ENCODE measurements around the gene PHIP. TPM values are rescaled to one million over a fixed set of nuclear protein-coding genes. Genes with fewer than 3 reads are reported as not detected.

The PHIP gene
- total RNA-seq, 1 experiment from 2014 or later: 53.6 TPM

GRCh38 chr6:79011940-79012339 is 66.1 kb downstream of the PHIP start:
- Histone ChIP-seq H3K79me2 (ENCODE audit: insufficient read depth, low read length) (no peaks in the 10 kb centered on the region), H2BK15ac (ENCODE audit: low read depth, low read length) (no peak overlapping the region), H3K27me3 (ENCODE audit: insufficient read depth, low read length) (no peaks in the 10 kb centered on the region), H3K4ac (ENCODE audit: low read depth, low read length) (no peak overlapping the region), H4K8ac (replicated peaks; ENCODE audit: insufficient read length, low read depth, low read length) (no peak overlapping the region), H2AFZ (ENCODE audit: low read length) (no peak overlapping the region), H3K79me1 (ENCODE audit: insufficient read depth, low read depth, low read length, poor library complexity, severe bottlenecking) (no peaks in the 10 kb centered on the region), H3K18ac (ENCODE audit: insufficient read length, low read depth, low read length) (no peak overlapping the region), H3K9ac (ENCODE audit: extremely low read depth, insufficient read length, low read length) (no peak overlapping the region), H2BK120ac (ENCODE audit: low read depth, low read length, poor library complexity, severe bottlenecking) (no peak overlapping the region), H2AK5ac (ENCODE audit: insufficient read length, low read length) (no peak overlapping the region), H3K14ac (ENCODE audit: insufficient read depth, low read length) (no peak overlapping the region), H2BK20ac (ENCODE audit: low read depth, low read length, poor library complexity, severe bottlenecking) (no peak overlapping the region), H3T11ph (ENCODE audit: low read length) (no peak overlapping the region), H4K5ac (ENCODE audit: insufficient read length, low read depth, low read length) (no peak overlapping the region), H3K4me2 (ENCODE audit: insufficient read depth, insufficient read length, low read length) (no peak overlapping the region), H3K23ac (ENCODE audit: insufficient read length, low read depth, low read length) (no peak overlapping the region), H4K20me1 (ENCODE audit: control insufficient read depth, insufficient read depth, insufficient read length) (no peaks in the 10 kb centered on the region), H2BK12ac (ENCODE audit: insufficient read length, low read depth, low read length) (no peak overlapping the region), H4K91ac (ENCODE audit: insufficient read length, low read depth, low read length) (no peak overlapping the region), H3K4me1 (ENCODE audit: insufficient read depth, low read length) (no peaks in the 10 kb centered on the region), H3K56ac (ENCODE audit: insufficient read length, low read depth, low read length) (no peak overlapping the region), H2BK5ac (ENCODE audit: insufficient read length, low read length) (no peak overlapping the region), H3K9me3 (ENCODE audit: control insufficient read depth, low read depth, low read length) (no peaks in the 10 kb centered on the region), H3K23me2 (ENCODE audit: insufficient read length, low read depth, low read length, poor library complexity, severe bottlenecking) (no peaks in the 10 kb centered on the region), H3K27ac (ENCODE audit: insufficient read length, low read depth, low read length) (no peak overlapping the region)
- no peaks in the 10 kb centered on the region for H3K27me3 Mint-ChIP-seq (ENCODE audit: low read depth)
- no peak for DNase-seq
- peaks cover 12 to 71% (median 49%) of the 10 kb centered on the region in 3 experiments; a peak in 6 of 7 replicates for H3K36me3 Mint-ChIP-seq (ENCODE audit: insufficient read depth in 1 of 3, low read depth in 3 of 3)
- no peak for TF ChIP-seq CTCF (conservative IDR thresholded peaks at IDR 0.05)
- H3K4me3 Mint-ChIP-seq: no peak overlapping the region
- no peaks in the 10 kb centered on the region for H3K4me1 Mint-ChIP-seq
- H3K27ac Mint-ChIP-seq: no peak overlapping the region
- H3K9me3 Mint-ChIP-seq: no peaks in the 10 kb centered on the region; a peak in 1 of 5 replicates

All from H9 (cell line).